DOHH2 (cell line): ENCODE data around the gene PRDM11.

Source experiments
- CTCF ChIP-seq: fragments of 200-600 bp; sonication (generic); IDR thresholded peaks from one replicate; pipeline ENCODE4 v1.5.1; 2014; ENCODE audit warnings: antibody characterized with exemption, mild to moderate bottlenecking, low read depth, low read length; ENCODE audit not compliant: poor library complexity, severe bottlenecking
- EZH2phosphoT487 ChIP-seq: fragments of 200-600 bp; sonication (generic); IDR thresholded peaks from 2 replicates; pipeline ENCODE4 v1.6.1; 2017; ENCODE audit warnings: borderline replicate concordance, mild to moderate bottlenecking, antibody characterized with exemption, low read length, moderate library complexity, mixed read lengths

- TF ChIP-seq CTCF (no peak), EZH2phosphoT487 (no peak)
Measured at GRCh38 chr11:45224766-45225165, 78.3 kb downstream of the PRDM11 start.
